PC-3 (cell line): ENCODE results near the gene CDHR1. TPM values are rescaled to one million over a fixed set of nuclear protein-coding genes. Genes with fewer than 3 reads are reported as not detected.

Source experiments
- ATAC-seq: fragments of 200-7000 bp; cut with Tn5 transposase; 2 replicates; pipeline ENCODE4 v1.9.1; 2020; ENCODE audit warnings: mild to moderate bottlenecking, moderate library complexity
- BruUV-seq: library from RNA; stranded (reverse); fragments of 400-500 nt; replicated peaks from 2 replicates; lab custom pipeline; 2021; lab: Mats Ljungman, UMichigan
- CTCF ChIA-PET: fragments of 300-600 bp; sonication (Branson Sonifier 250); formaldehyde crosslinking; loops from one replicate; lab custom pipeline; 2022; ENCODE audit warnings: antibody characterized with exemption; lab: Charles Lee
- POLR2A ChIA-PET: fragments of 300-600 bp; sonication (Branson Sonifier 250); formaldehyde crosslinking; loops from one replicate; lab custom pipeline; 2022; ENCODE audit warnings: antibody characterized with exemption; ENCODE audit not compliant: unreplicated experiment; lab: Charles Lee
- DNase-seq: peaks from one replicate; pipeline ENCODE4 v3.0.0-alpha.2; 2015
- H2AFZ ChIP-seq: fragments of 300-600 bp; sonication (generic); 2 replicates; pipeline ENCODE4 v1.6.0; 2016; ENCODE audit warnings: antibody characterized with exemption, low read length
- H3F3A ChIP-seq: fragments of 300-600 bp; sonication (generic); one replicate; pipeline ENCODE4 v1.6.0; 2017; ENCODE audit warnings: antibody characterized with exemption, low read length, control low read depth, mild to moderate bottlenecking; ENCODE audit not compliant: unreplicated experiment
- H3K27ac ChIP-seq: fragments of 300-600 bp; sonication (generic); 2 replicates; pipeline ENCODE4 v1.5.1; 2016; ENCODE audit warnings: mild to moderate bottlenecking, low read length
- H3K27me3 ChIP-seq: fragments of 300-600 bp; sonication (generic); 2 replicates; pipeline ENCODE4 v1.6.1; 2016; ENCODE audit warnings: low read length, mixed read lengths
- H3K36me3 ChIP-seq: fragments of 300-600 bp; sonication (generic); 2 replicates; pipeline ENCODE4 v1.6.1; 2016; ENCODE audit warnings: low read depth, mixed run types, low read length, mixed read lengths
- H3K4me1 ChIP-seq: fragments of 300-600 bp; sonication (generic); 2 replicates; pipeline ENCODE4 v1.5.1; 2016; ENCODE audit warnings: low read length; ENCODE audit not compliant: insufficient read depth
- H3K4me2 ChIP-seq: fragments of 300-600 bp; sonication (generic); 2 replicates; pipeline ENCODE4 v1.6.0; 2016; ENCODE audit warnings: low read length
- H3K4me3 ChIP-seq: fragments of 300-600 bp; sonication (generic); 2 replicates; pipeline ENCODE4 v1.5.1; 2016; ENCODE audit warnings: mild to moderate bottlenecking, low read length, mixed read lengths
- H3K79me2 ChIP-seq: fragments of 300-600 bp; sonication (generic); 2 replicates; pipeline ENCODE4 v1.6.1; 2017; ENCODE audit warnings: low read length, mixed read lengths
- H3K9ac ChIP-seq: fragments of 300-600 bp; sonication (generic); 2 replicates; pipeline ENCODE4 v1.6.0; 2016; ENCODE audit warnings: mild to moderate bottlenecking, low read length
- H3K9me2 ChIP-seq: fragments of 300-600 bp; sonication (generic); replicated peaks from 2 replicates; pipeline ENCODE4 v1.6.1; 2016; ENCODE audit warnings: mixed run types, low read length, mixed read lengths
- H3K9me3 ChIP-seq: fragments of 300-600 bp; sonication (generic); 2 replicates; pipeline ENCODE4 v1.6.1; 2016; ENCODE audit warnings: low read length, mixed read lengths
- H4K20me1 ChIP-seq: fragments of 300-600 bp; sonication (generic); 2 replicates; pipeline ENCODE4 v1.6.1; 2016; ENCODE audit warnings: low read length, mixed read lengths
- CTCF ChIP-seq: fragments of 300-600 bp; sonication (generic); conservative IDR thresholded peaks from 2 replicates; pipeline ENCODE4 v1.5.1; 2017; ENCODE audit warnings: antibody characterized with exemption, low read depth, mild to moderate bottlenecking, low read length
- EZH2 ChIP-seq: fragments of 300-600 bp; sonication (generic); IDR thresholded peaks from one replicate; pipeline ENCODE4 v1.6.1; 2017; ENCODE audit warnings: antibody characterized with exemption, mild to moderate bottlenecking, low read length; ENCODE audit not compliant: unreplicated experiment
- EZH2phosphoT487 ChIP-seq: fragments of 300-600 bp; sonication (generic); IDR thresholded peaks from 2 replicates; pipeline ENCODE4 v1.6.1; 2018; ENCODE audit warnings: mild to moderate bottlenecking, antibody characterized with exemption, low read length, borderline replicate concordance
- intact Hi-C: fragments of 100-400 bp; cut with micrococcal nuclease; formaldehyde crosslinking; loops from 2 replicates; pipeline ENCODE4 v1.9.0; 2023
- total RNA-seq: library from RNA; depleted of rRNA; stranded (reverse); fragments of >200 nt; gene quantifications from 2 replicates; pipeline ENCODE4 v1.2.3, GENCODE V29; 2014

The CDHR1 gene
- total RNA-seq, 1 experiment from 2014 or later, result not detected

GRCh38 chr10:84262190-84262956, 68.0 kb downstream of the CDHR1 start:
- H3K9me2 ChIP-seq, result no peaks in the 10 kb centered on the region
- peaks cover 4% of the 10 kb centered on the region; the same call in 1 of the 2 replicates for H3K4me1 ChIP-seq
- H3K27ac ChIP-seq, result no peak overlapping the region
- no peak overlapping the region for H2AFZ ChIP-seq
- H3K79me2 ChIP-seq, result no peaks in the 10 kb centered on the region
- H3K4me3 ChIP-seq, result no peak overlapping the region
- H4K20me1 ChIP-seq, result no peaks in the 10 kb centered on the region
- ChIA-PET POLR2A (no interaction called here), CTCF (no interaction called here)
- intact Hi-C loops, result no loop called here
- TF ChIP-seq EZH2phosphoT487 (no peak), EZH2 (no peak), CTCF (no peak)
- no TSS peak for BruUV-seq
- no peak for ATAC-seq
- no peak for DNase-seq
- H3K9ac ChIP-seq, result no peak overlapping the region
- H3K9me3 ChIP-seq, result no peaks in the 10 kb centered on the region
- no peaks in the 10 kb centered on the region for H3F3A ChIP-seq
- no peak overlapping the region for H3K4me2 ChIP-seq
- H3K27me3 ChIP-seq, result 0 out of 2 replicates have a peak, but pooled peaks cover 6% of the 10 kb centered on the region
- H3K36me3 ChIP-seq, result no peaks in the 10 kb centered on the region

DNA sequence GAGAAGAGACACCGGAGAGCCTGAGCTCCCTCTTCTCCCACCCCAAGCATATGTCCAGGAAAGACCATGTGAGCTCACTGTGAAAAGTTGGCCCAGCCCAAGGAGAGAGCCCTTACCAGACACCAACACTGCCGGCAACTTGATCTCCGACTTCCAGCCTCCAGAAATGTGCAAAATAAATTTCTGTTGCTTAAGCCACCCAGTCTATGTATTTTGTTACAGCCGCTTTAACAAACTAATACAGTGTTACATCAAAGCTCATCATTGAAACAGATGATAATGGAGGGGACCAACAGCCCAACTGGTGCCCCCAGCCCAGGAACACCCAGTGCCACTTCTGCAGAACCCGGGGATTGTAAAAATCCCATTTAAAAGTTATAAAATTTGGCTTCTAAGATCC, 69.4 kb downstream of the CDHR1 start:
- Histone ChIP-seq H3K36me3 (no peaks in the 10 kb centered on the region), H4K20me1 (no peaks in the 10 kb centered on the region), H3F3A (no peaks in the 10 kb centered on the region), H3K27me3 (0 out of 2 replicates have a peak, but pooled peaks cover 6% of the 10 kb centered on the region), H3K9me2 (no peaks in the 10 kb centered on the region), H2AFZ (no peak overlapping the region), H3K9me3 (no peaks in the 10 kb centered on the region), H3K4me1 (peaks cover 4% of the 10 kb centered on the region; the same call in 1 of the 2 replicates), H3K9ac (no peak overlapping the region), H3K27ac (no peak overlapping the region), H3K79me2 (no peaks in the 10 kb centered on the region), H3K4me2 (no peak overlapping the region), H3K4me3 (no peak overlapping the region)
- ATAC-seq (no peak), DNase-seq (no peak)
- TF ChIP-seq EZH2phosphoT487 (no peak), CTCF (no peak), EZH2 (no peak)
- ChIA-PET CTCF (no interaction called here), POLR2A (no interaction called here)
- BruUV-seq, result no TSS peak
- intact Hi-C loops, result loop anchor here (1.0 kb wide), 2 partner anchors 112 to 274 kb away; no protein-coding TSS in a partner anchor
